Measurements from ENCODE around the gene CAV2.

- TF ChIP-seq, protein P1, sequence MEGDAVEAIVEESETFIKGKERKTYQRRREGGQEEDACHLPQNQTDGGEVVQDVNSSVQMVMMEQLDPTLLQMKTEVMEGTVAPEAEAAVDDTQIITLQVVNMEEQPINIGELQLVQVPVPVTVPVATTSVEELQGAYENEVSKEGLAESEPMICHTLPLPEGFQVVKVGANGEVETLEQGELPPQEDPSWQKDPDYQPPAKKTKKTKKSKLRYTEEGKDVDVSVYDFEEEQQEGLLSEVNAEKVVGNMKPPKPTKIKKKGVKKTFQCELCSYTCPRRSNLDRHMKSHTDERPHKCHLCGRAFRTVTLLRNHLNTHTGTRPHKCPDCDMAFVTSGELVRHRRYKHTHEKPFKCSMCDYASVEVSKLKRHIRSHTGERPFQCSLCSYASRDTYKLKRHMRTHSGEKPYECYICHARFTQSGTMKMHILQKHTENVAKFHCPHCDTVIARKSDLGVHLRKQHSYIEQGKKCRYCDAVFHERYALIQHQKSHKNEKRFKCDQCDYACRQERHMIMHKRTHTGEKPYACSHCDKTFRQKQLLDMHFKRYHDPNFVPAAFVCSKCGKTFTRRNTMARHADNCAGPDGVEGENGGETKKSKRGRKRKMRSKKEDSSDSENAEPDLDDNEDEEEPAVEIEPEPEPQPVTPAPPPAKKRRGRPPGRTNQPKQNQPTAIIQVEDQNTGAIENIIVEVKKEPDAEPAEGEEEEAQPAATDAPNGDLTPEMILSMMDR (IDR thresholded peaks at IDR 0.05; ENCODE audit: low read depth, low read length, poor library complexity, severe bottlenecking): no peak
- peak; percentile 92 for TF ChIP-seq EZH2phosphoT487 (IDR thresholded peaks at IDR 0.05; ENCODE audit: borderline replicate concordance, low read length)
Measured at GRCh38 chr7:116525298-116525912, 25.9 kb downstream of the CAV2 start.

Data from DOHH2 (cell line).